Measurements from ENCODE around the gene COL9A1.

Gene COL9A1

DNA sequence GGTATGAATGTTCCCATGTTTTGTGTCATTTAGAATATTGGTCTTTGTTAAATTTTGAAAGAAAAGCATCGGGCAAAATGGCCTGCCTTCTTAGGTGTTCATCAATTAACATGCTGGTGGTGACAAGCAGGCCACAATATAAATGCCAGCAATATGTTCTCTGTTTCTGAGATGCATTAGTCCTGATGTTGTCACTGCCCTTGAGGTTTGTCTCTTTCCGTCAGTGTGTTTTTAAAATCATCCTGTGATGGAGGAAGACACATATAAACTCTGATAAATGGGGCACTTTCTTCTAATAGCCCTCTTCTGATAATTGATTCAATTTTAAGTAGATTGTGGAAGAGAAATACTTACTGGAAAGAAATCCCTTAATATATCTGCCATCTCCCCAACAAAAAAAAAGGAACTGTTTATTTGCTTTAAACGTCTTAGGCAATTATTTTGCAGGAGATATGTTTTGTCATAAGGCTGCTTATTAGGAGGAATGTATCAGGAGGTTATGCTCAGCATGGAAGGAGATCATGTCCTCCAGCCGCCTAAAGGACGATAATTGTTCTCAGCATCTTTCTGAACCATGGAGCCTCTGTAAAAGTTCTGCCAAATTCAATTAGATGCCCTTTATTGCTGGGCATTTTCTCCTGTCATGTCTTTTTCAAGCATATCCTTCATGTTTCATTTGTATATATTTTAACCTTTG is 134.1 kb downstream of the COL9A1 start:
- no peak for DNase-seq
